ENCODE data around the gene F2.

F2 gene

GRCh38 chr11:46718155-46719019 lies 626 bp upstream of the F2 start:
- no peak for DNase-seq

- no peak for DNase-seq
These were observed 668 bp downstream of the F2 start for GRCh38 chr11:46719543-46720218.

- DNase-seq: no peak
These were observed 2.3 kb downstream of the F2 start for GRCh38 chr11:46721286-46721685.

- no peak for DNase-seq
These were observed 3.7 kb downstream of the F2 start for GRCh38 chr11:46722566-46723358.

- no peak for DNase-seq
These were observed 4.3 kb downstream of the F2 start for GRCh38 chr11:46723359-46723680.

- no peak for DNase-seq
These were observed 5.1 kb downstream of the F2 start for GRCh38 chr11:46724088-46724487.

- DNase-seq: no peak
These were observed 6.6 kb downstream of the F2 start for GRCh38 chr11:46725338-46726205.

- no peak for DNase-seq
These were observed 7.3 kb downstream of the F2 start for GRCh38 chr11:46726206-46726862.

- DNase-seq: no peak
These were observed 9.1 kb downstream of the F2 start for GRCh38 chr11:46727952-46728658.

GRCh38 chr11:46728659-46729040 lies 9.6 kb downstream of the F2 start:
- DNase-seq: no peak

GRCh38 chr11:46729110-46730027 lies 10.4 kb downstream of the F2 start:
- no peak for DNase-seq

- DNase-seq: no peak
These were observed 12.5 kb downstream of the F2 start for GRCh38 chr11:46731545-46731944.

- no peak for DNase-seq
These were observed 14.2 kb downstream of the F2 start for GRCh38 chr11:46733234-46733633.

GRCh38 chr11:46736146-46736545 lies 17.1 kb downstream of the F2 start:
- DNase-seq: no peak

GRCh38 chr11:46736615-46737014 lies 17.6 kb downstream of the F2 start:
- DNase-seq: no peak

- no peak for DNase-seq
These were observed 18.7 kb downstream of the F2 start for GRCh38 chr11:46737699-46738098.

GRCh38 chr11:46738887-46739286 lies 19.9 kb downstream of the F2 start:
- DNase-seq: no peak

GRCh38 chr11:46741600-46742484 lies 22.8 kb downstream of the F2 start:
- no peak for DNase-seq

GRCh38 chr11:46743043-46743442 lies 24.0 kb downstream of the F2 start:
- no peak for DNase-seq

Data from amniotic stem cell (primary cell).